Activated naive CD4-positive, alpha-beta T cell treated with anti-CD3 and anti-CD28 coated beads, Interleukin-2, amount 50 U/mL, for 24 hours (primary cell): Measurements from ENCODE around the gene BANF2.

ENCODE experiments used
- H3K27ac Mint-ChIP-seq: one replicate; pipeline ENCODE4 v1.8.0; 2021; ENCODE audit warnings: mild to moderate bottlenecking, mixed read lengths
- H3K27me3 Mint-ChIP-seq: one replicate; pipeline ENCODE4 v1.8.0; 2021; ENCODE audit warnings: mixed read lengths
- H3K36me3 Mint-ChIP-seq: one replicate; pipeline ENCODE4 v1.8.0; 2021; ENCODE audit warnings: mixed read lengths
- H3K4me1 Mint-ChIP-seq: one replicate; pipeline ENCODE4 v1.8.0; 2021; ENCODE audit warnings: mixed read lengths
- H3K4me3 Mint-ChIP-seq: one replicate; pipeline ENCODE4 v1.8.0; 2021; ENCODE audit warnings: mild to moderate bottlenecking, mixed read lengths
- H3K9me3 Mint-ChIP-seq: one replicate; pipeline ENCODE4 v1.8.0; 2021; ENCODE audit warnings: mixed read lengths

The BANF2 gene

DNA sequence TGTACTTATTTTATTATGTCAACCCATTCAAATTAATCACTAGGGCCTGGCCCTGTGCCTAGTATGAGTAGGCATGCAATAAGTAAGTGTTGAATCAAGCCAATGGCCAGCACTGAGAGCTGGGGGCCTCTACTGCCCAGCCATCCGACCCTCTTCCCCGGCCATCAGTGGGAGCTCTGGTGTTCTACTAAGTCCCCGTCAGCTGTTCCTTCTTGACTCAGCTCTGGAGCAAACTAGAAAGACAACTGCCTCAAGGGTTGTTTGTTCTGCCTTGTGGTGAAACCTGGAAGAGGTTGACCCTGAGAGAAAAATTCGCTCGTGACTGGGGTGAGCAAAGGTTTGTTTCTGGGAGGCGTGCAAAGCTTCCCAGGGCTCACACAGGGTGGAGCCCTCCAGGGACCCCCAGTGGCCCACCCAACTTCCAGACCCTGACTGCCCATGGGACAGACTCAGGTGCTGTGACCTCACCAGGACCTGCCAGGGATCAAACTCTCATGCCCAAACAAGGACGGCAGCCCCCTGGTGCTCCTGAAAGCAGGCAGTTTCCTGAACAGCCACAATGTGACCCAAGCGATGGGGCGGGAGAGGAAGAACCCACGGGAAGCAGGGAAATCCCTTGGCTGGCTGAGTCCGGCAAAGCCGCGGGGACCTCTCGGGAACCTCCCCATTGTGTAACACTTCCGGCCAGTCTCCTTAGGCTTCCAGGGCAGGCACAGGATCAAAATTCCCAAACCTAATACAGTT is 50.4 kb downstream of the BANF2 start:
- peaks cover 2% of the 10 kb centered on the region for H3K27me3 Mint-ChIP-seq
- H3K4me3 Mint-ChIP-seq, result no peak overlapping the region

DNA sequence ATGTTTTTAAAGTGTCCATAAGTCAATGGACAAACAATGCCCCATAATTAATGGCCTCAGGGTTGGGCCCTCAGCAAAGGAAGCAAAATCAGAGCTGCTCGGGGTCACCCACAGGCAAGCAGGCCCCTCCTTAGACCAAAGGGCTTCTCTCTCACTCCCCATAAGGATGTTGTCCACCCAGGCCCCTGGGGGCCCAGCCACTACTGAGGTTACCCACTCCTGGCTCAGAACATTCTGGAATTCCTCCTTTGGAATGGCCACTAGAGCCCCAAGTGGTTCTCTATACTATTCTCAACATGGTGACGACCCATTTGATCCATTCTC is 50.9 kb downstream of the BANF2 start:
- Mint-ChIP-seq H3K4me1 (no peaks in the 10 kb centered on the region), H3K27ac (no peak overlapping the region), H3K27me3 (peaks cover 2% of the 10 kb centered on the region), H3K36me3 (no peaks in the 10 kb centered on the region), H3K9me3 (no peaks in the 10 kb centered on the region), H3K4me3 (no peak overlapping the region)

More for the DNA sequence above, 50.4 kb downstream of the BANF2 start:
- H3K9me3 Mint-ChIP-seq, result no peaks in the 10 kb centered on the region
- no peak overlapping the region for H3K27ac Mint-ChIP-seq
- H3K4me1 Mint-ChIP-seq, result no peaks in the 10 kb centered on the region
- no peaks in the 10 kb centered on the region for H3K36me3 Mint-ChIP-seq

DNA sequence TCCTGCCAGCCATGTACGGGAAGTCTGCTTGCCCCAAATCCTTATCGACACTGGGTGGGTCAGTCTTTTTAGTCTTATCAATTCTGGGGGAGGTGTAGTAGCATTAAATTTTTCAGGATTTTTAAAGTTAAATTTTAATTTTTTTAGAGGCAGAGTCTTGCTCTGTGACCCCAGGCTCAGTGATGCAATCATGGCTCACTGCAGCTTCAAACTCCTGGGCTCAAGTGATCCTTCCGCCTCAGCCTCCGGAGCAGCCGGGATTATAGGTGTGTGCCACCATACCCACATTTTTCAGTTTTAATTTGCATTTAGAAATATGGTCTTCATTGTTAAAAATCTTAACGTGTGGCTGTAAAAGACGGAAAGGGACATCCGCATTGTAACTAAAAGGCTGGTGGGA is 51.9 kb downstream of the BANF2 start:
- Mint-ChIP-seq H3K27me3 (peaks cover 2% of the 10 kb centered on the region), H3K36me3 (no peaks in the 10 kb centered on the region), H3K4me1 (no peaks in the 10 kb centered on the region), H3K4me3 (no peak overlapping the region), H3K9me3 (no peaks in the 10 kb centered on the region), H3K27ac (no peak overlapping the region)

DNA sequence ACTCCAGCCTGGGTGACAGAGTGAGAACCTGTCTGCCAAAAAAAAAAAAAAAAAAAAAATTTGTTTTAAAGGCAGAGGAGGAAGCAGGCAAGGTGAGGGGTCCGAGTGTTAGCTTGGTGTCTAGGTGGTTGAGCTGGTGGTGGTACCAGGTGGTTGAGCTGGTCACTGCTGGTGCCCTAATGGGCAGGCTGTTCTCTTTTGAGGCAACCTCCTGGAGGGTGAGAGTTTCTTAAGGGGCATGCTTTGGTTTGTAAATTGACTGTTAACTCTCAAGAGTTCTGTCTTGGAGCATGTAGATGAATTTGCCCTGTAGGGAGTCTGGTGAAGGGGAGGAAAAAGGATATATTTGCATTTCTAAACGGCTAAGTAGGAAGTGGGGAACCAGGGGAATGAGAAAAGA is 52.7 kb downstream of the BANF2 start:
- Mint-ChIP-seq H3K4me1 (no peaks in the 10 kb centered on the region), H3K27me3 (peaks cover 2% of the 10 kb centered on the region), H3K4me3 (no peak overlapping the region), H3K9me3 (no peaks in the 10 kb centered on the region), H3K27ac (no peak overlapping the region), H3K36me3 (no peaks in the 10 kb centered on the region)

DNA sequence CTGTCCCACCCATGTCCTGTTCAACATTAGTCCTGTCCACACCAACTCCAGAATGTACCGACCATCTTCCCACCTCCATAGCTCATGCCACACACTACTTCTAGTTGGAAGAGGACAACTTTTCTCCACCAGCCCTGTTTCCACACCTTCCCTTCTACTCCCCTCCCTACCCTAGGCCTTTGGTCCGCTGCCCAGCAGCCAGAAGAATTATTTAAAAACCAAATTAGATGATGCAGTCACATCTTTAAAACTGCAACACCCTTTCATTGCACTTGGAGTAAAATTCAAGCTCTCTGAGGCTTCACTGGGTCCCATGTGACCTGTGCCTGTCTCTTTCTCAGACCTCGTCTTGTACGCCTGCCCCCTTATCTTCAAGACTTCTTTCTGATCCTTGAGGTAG is 53.8 kb downstream of the BANF2 start:
- H3K4me1 Mint-ChIP-seq, result no peaks in the 10 kb centered on the region
- no peaks in the 10 kb centered on the region for H3K36me3 Mint-ChIP-seq
- H3K27me3 Mint-ChIP-seq, result peaks cover 2% of the 10 kb centered on the region
- H3K27ac Mint-ChIP-seq, result no peak overlapping the region
- H3K9me3 Mint-ChIP-seq, result no peaks in the 10 kb centered on the region
- H3K4me3 Mint-ChIP-seq, result no peak overlapping the region

DNA sequence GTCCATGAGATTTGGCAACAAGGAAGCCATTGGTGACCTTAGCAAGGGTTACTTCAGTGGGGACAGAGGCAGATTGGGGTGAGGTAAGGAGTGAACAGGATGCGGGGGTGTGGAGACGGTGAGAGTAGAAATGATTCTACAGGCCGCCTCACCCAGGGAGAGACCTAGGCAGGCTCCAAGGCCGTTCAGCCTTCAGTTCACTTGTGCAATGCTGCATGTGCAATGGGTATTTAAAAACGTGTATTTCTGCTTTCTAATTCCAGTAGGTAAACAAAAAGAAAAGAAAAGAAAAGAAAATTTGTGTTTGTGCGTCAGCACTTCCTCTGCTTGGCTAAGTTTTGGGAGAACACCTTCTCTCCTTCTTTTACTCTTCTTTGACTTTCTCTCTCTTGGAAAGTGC is 56.8 kb downstream of the BANF2 start:
- no peak overlapping the region for H3K4me3 Mint-ChIP-seq
- no peaks in the 10 kb centered on the region for H3K4me1 Mint-ChIP-seq
- no peaks in the 10 kb centered on the region for H3K36me3 Mint-ChIP-seq
- no peak overlapping the region for H3K27ac Mint-ChIP-seq
- peaks cover 2% of the 10 kb centered on the region for H3K27me3 Mint-ChIP-seq
- no peaks in the 10 kb centered on the region for H3K9me3 Mint-ChIP-seq

DNA sequence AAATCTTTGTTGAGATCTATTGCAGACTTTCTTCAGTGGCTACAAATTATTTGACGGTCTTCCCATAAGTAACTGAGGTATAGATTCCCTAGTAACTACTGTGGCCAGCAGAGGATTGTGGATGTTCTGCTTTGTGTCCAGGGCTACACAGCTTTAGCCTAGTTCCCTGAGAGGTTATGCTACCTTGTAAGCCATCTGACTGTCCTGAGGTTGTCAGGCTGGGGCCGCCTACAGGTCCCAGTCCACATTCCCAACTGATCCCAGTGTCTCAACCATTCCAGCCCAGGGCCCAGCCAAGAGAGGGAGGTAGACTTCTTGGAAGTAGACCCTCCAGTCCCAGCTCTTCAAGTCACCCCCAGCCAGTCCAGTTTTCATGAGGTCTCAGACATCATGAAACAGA is 57.7 kb downstream of the BANF2 start:
- H3K27me3 Mint-ChIP-seq, result peaks cover 2% of the 10 kb centered on the region
- no peak overlapping the region for H3K27ac Mint-ChIP-seq
- H3K36me3 Mint-ChIP-seq, result no peaks in the 10 kb centered on the region
- no peaks in the 10 kb centered on the region for H3K4me1 Mint-ChIP-seq
- H3K9me3 Mint-ChIP-seq, result no peaks in the 10 kb centered on the region
- no peak overlapping the region for H3K4me3 Mint-ChIP-seq

DNA sequence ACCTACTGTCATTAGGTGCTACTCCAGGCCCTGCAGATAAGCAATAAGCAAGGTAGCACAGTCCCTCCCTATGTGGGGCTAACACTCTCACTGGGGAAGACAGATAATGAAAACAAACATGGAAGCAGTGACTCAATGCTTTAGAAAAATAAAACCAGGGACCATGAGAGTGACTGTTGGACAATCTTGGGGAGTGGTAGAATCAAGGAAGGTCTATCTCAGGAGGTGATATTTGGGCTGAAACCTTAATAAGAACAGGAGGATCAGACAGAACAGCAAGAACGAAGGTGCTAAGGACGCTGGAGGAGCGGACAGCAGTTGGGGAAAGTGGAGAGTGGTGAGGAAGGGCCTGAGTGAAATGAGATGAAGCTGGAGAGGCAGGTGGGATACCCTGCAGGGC is 58.2 kb downstream of the BANF2 start:
- no peaks in the 10 kb centered on the region for H3K9me3 Mint-ChIP-seq
- no peak overlapping the region for H3K4me3 Mint-ChIP-seq
- no peaks in the 10 kb centered on the region for H3K36me3 Mint-ChIP-seq
- peaks cover 2% of the 10 kb centered on the region for H3K27me3 Mint-ChIP-seq
- no peak overlapping the region for H3K27ac Mint-ChIP-seq
- H3K4me1 Mint-ChIP-seq, result no peaks in the 10 kb centered on the region

DNA sequence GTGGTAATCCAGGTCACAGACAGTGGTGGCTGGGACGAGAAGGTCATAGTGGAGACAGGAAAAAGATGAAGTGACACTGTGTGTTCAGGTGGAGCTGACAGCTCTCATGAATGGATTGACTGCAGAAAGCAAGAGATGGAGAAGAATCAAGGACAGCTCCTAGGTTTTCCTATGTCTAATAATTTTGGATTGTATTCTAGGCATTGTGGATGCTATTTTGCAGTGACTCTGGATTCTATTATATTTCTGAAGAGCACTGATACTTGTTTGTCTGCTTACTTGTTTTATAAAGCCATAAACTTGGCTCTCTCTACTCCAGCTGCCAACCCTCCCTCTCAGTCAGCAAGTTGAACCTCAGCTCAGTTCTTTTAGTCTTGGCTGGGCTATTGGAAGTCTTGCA is 58.7 kb downstream of the BANF2 start:
- no peak overlapping the region for H3K4me3 Mint-ChIP-seq
- peaks cover 2% of the 10 kb centered on the region for H3K27me3 Mint-ChIP-seq
- H3K36me3 Mint-ChIP-seq, result no peaks in the 10 kb centered on the region

DNA sequence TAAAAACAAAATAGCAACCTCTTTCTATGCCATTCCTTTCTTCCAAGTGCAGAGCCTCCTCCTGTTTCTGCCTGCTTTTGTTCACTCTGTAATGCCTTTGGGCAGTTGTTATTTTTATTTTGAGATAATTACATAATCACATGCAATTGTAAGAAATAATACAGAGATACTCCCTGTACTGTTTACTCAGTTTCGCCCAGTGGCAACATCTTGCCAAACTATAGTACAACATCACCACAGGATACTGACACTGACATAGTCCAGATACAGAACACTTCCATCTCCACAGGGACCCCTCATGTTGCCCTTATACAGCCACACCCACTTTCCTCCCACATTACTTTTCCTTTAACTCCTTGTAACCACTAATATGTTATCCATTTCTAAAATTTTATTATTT is 59.7 kb downstream of the BANF2 start:
- Mint-ChIP-seq H3K27me3 (peaks cover 1% of the 10 kb centered on the region), H3K4me1 (no peaks in the 10 kb centered on the region), H3K9me3 (no peaks in the 10 kb centered on the region)

More for the DNA sequence above, 58.7 kb downstream of the BANF2 start:
- Mint-ChIP-seq H3K27ac (no peak overlapping the region), H3K9me3 (no peaks in the 10 kb centered on the region), H3K4me1 (no peaks in the 10 kb centered on the region)

DNA sequence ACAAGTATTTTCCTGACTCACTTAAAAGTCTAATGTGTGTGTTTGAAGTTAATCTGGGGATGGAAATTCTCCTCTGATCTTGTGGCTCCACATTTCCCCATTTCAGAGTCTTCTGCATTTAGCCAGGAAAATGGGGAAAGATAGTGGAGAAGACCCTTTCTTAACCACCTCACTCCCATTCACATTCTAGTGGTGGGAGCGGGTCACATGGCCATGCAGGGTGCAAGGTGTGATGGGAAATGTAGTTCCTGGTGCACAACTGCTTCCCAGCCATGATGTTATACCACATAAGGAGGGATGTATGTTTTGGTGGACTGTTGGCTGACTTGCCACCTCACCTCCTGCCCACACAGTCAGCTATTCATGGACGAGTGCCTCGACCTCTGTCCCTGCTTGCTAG is 61.8 kb downstream of the BANF2 start:
- Mint-ChIP-seq H3K36me3 (no peaks in the 10 kb centered on the region), H3K4me3 (no peak overlapping the region), H3K4me1 (no peaks in the 10 kb centered on the region), H3K27ac (no peak overlapping the region), H3K27me3 (peaks cover 3% of the 10 kb centered on the region), H3K9me3 (no peaks in the 10 kb centered on the region)

More for the DNA sequence above, 59.7 kb downstream of the BANF2 start:
- Mint-ChIP-seq H3K36me3 (no peaks in the 10 kb centered on the region), H3K4me3 (no peak overlapping the region), H3K27ac (no peak overlapping the region)

DNA sequence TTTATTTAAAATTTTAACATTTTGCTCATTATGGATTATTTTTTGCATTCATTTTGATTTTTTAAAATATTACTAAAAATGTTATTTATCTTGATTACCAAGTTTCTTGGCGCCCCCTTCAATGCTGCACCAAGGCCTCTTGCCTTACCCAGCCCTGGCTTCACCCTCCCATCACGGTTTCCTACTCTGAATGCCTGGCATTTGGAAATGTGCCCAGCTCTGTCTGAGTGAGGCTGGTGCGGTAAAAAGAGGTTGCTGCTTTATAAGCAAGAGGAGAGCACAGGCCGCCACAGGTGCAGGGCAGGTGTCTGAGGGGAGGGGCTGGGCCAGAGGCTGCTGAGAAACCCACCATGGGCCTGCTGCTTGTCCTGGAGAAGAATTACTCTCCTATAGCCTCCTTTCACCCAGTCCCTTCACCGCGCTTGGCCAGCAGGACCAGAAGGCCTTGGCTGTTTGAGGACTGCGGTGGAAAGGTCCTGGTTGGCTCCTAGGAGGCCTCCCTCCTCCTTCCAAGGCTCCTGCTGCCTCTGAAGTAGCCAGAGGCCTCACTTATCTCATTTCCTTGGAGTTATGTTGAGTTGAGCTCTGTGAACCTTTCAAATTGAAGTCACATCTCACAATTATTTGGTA is 62.6 kb downstream of the BANF2 start:
- H3K4me3 Mint-ChIP-seq, result no peak overlapping the region
- H3K36me3 Mint-ChIP-seq, result no peaks in the 10 kb centered on the region
- H3K9me3 Mint-ChIP-seq, result no peaks in the 10 kb centered on the region
- H3K27ac Mint-ChIP-seq, result no peak overlapping the region
- H3K4me1 Mint-ChIP-seq, result no peaks in the 10 kb centered on the region
- H3K27me3 Mint-ChIP-seq, result peaks cover 3% of the 10 kb centered on the region

DNA sequence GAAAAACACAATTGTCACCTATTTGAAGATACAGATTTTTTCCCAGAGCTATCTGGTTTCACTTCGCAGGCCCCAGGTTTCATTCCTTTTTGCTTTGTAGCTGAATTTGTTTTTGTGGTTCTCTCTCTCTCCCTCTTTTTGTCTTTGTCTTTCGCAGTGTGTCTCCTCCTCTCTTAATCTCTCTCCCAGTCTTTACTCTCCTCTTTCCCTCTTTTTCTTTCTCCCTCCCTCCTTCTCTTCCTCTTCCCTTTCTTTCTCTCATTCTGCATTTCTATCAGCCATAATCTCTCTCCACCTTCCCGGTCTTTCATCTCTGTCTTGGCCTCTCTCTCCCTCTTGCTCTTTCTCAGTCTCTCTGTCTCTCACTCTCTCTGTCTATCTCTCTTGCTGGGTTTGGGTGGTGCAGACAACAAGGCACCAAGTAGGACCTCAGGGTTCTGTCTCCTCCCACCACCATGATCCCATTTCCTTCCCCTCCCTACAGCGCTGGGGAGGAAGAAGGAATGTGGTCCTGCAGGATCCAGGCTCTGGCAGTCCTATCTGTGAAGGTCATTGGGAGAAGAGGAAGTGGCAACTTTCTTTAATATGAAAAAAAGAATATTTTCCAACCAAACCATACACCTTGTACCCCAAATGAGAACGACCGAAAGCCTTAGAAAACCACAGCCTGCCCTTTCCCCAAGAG is 63.2 kb downstream of the BANF2 start:
- no peak overlapping the region for H3K27ac Mint-ChIP-seq
- H3K4me3 Mint-ChIP-seq, result no peak overlapping the region
- H3K36me3 Mint-ChIP-seq, result no peaks in the 10 kb centered on the region
- peaks cover 3% of the 10 kb centered on the region for H3K27me3 Mint-ChIP-seq
- no peaks in the 10 kb centered on the region for H3K9me3 Mint-ChIP-seq
- no peaks in the 10 kb centered on the region for H3K4me1 Mint-ChIP-seq

DNA sequence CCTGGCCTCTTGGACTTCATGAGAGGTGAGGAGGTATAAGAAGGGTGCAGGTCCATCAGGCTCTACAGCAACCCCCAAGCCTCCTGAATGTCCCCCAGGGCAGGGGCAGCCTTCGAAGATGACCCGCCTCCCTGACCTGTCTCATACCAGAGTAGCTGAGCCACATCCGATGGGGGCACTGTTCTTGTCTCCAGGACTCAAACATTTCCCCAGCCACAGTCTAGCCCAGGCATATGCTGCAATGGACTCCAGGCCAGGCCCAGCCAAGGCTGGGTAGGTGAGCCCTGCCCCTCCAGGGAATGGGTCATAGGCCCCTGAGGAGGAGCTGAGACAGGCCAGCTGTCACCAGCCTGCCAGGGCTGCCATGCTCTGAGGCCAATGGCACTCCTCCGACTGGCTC is 65.3 kb downstream of the BANF2 start:
- Mint-ChIP-seq H3K36me3 (no peaks in the 10 kb centered on the region), H3K9me3 (no peaks in the 10 kb centered on the region), H3K27ac (no peak overlapping the region), H3K27me3 (peaks cover 6% of the 10 kb centered on the region), H3K4me3 (no peak overlapping the region), H3K4me1 (no peaks in the 10 kb centered on the region)

DNA sequence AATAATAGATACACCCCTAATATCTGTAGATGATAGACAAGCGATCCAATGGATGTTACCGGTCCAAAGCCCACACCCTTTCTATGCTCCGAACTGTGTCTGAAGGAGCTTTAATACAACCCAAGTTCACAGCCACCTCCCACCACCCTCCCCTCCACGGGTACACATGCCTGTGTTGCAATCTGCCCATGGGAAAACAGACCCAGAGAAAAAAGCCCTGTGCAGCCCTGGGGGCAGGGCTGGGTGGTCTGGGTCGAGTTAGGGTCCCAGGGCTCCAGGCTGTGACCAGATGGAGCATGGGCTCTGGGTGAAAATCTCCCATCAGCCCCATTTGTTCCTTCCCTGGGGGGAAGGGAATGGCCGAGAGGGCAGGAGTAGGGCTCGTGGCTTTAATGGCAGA is 65.8 kb downstream of the BANF2 start:
- Mint-ChIP-seq H3K27me3 (peaks cover 6% of the 10 kb centered on the region), H3K9me3 (no peaks in the 10 kb centered on the region), H3K27ac (no peak overlapping the region), H3K4me1 (no peaks in the 10 kb centered on the region), H3K4me3 (no peak overlapping the region), H3K36me3 (no peaks in the 10 kb centered on the region)

DNA sequence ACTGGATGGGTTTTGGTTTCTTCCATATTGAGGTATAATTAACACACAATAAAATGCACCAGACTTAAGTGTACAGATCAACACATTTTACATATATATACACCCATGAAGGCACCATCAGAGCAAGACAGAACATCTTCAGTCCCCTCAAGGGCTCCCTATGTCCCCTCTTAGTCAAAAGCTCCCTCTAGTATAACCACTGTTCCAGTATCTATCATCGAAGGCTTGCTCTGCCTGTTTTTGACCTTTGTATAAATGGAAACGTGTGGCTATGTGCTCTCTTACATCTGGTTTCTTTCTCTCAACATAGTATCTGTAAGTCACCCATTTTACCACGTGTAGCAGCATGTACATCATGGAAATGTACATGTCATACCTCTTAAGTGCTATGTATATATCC is 66.5 kb downstream of the BANF2 start:
- no peaks in the 10 kb centered on the region for H3K4me1 Mint-ChIP-seq
- no peak overlapping the region for H3K4me3 Mint-ChIP-seq
- no peaks in the 10 kb centered on the region for H3K36me3 Mint-ChIP-seq
- no peaks in the 10 kb centered on the region for H3K9me3 Mint-ChIP-seq
- H3K27ac Mint-ChIP-seq, result no peak overlapping the region
- peaks cover 6% of the 10 kb centered on the region for H3K27me3 Mint-ChIP-seq
